ENCODE data around the gene LRRN2. TPM values are rescaled to one million over a fixed set of nuclear protein-coding genes. Genes with fewer than 3 reads are reported as not detected.

LRRN2 gene
- total RNA-seq (2014; rRNA removed) (5.0 and 9.0 TPM in 2 replicates), Bru-seq, nascent RNA (percentile 29 among the genes with signal in this experiment), BruChase-seq, experiment 1, labeled RNA remaining after a 6-hour chase (percentile 23 among the genes with signal in this experiment), BruChase-seq, experiment 2, labeled RNA remaining after a 2-hour chase (percentile 19 among the genes with signal in this experiment)
- long read RNA-seq = 0 reads

DNA sequence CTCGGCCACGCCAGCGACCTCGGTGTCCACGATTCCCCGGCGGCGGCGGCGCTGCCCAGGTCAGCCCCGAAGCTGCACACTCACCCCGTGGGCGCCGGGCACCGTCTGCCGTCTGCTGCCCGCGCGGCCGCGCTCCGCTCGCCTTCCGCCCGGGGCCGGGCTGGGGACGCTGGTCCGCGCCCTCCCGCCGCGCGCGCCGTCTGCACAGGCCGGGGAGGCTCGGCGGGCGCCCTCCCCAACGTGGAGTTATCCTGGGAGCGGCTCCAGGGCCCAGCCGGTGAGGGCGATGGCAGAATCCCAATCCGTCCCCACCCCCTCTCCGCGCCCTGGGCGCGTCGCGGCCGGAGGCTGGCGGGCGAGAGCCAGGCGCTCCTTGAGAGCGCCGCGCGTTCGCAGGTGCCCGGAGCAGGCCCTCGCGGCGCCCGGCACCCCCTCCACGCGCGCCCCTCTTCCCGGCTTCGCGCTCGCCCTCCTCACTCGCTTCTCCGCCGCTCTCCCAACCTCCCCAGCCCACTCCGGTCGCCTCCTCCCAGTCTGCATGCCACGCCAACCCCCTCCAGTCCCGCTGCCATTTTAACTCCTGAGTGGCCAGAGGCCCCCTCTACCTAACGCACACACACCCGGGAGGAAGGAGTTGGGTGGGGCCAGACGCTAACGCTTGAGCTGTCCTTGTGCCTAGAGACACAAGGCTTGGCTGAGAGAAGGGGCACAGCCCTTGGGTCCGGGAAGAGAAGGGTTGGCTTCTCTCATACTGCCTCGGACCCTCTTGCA is at the start of gene LRRN2:
TSS of gene LRRN2 (minus strand) at position 503 of the 771 bp plus-strand sequence. CDS start 65,746 bp downstream, outside the sequence.
- TF ChIP-seq EZH2phosphoT487 (IDR thresholded peaks at IDR 0.05; ENCODE audit: borderline replicate concordance, low read length) (no peak), CTCF (conservative IDR thresholded peaks at IDR 0.05; ENCODE audit: low read depth, low read length) (no peak), EZH2 (IDR thresholded peaks at IDR 0.05; ENCODE audit: low read length, unreplicated experiment) (no peak)
- no peaks in the 10 kb centered on the region for H3F3A ChIP-seq (ENCODE audit: low read length, unreplicated experiment)
- H3K9me3 ChIP-seq (ENCODE audit: low read length) = no peaks in the 10 kb centered on the region
- H3K79me2 ChIP-seq (ENCODE audit: low read length) = peaks cover 18% of the 10 kb centered on the region
- CTCF ChIA-PET = interaction anchor here (1.4 kb wide), 1 partner anchor 122 kb away, joined by 4 read pairs; no protein-coding TSS in a partner anchor
- H3K9me2 ChIP-seq (replicated peaks; ENCODE audit: low read length) = no peaks in the 10 kb centered on the region
- H3K27ac ChIP-seq (ENCODE audit: low read length) = no peak within 1 kb of the TSS
- POLR2A ChIA-PET (ENCODE audit: unreplicated experiment) = interaction anchor here (0.6 kb wide), 1 partner anchor 489 kb away, joined by 3 read pairs; no protein-coding TSS in a partner anchor
- peak; percentile 70 for ATAC-seq
- no peaks in the 10 kb centered on the region for H4K20me1 ChIP-seq (ENCODE audit: low read length)
- H2AFZ ChIP-seq (ENCODE audit: low read length) = peak within 1 kb of the TSS; percentile 88
- no peaks in the 10 kb centered on the region for H3K27me3 ChIP-seq (ENCODE audit: low read length)
- peak; percentile 56 for DNase-seq
- H3K36me3 ChIP-seq (ENCODE audit: low read depth, low read length) = no peaks in the 10 kb centered on the region
- H3K4me2 ChIP-seq (ENCODE audit: low read length) = peak within 1 kb of the TSS; percentile 91
- peak within 1 kb of the TSS; percentile 81 for H3K4me3 ChIP-seq (ENCODE audit: low read length)
- peaks cover 7% of the 10 kb centered on the region; the same call in 1 of the 2 replicates for H3K4me1 ChIP-seq (ENCODE audit: insufficient read depth, low read length)
- peak within 1 kb of the TSS; percentile 49 for H3K9ac ChIP-seq (ENCODE audit: low read length)
- intact Hi-C loops (cut with micrococcal nuclease) = no loop called here
- no TSS peak for BruUV-seq (replicated peaks)

DNA sequence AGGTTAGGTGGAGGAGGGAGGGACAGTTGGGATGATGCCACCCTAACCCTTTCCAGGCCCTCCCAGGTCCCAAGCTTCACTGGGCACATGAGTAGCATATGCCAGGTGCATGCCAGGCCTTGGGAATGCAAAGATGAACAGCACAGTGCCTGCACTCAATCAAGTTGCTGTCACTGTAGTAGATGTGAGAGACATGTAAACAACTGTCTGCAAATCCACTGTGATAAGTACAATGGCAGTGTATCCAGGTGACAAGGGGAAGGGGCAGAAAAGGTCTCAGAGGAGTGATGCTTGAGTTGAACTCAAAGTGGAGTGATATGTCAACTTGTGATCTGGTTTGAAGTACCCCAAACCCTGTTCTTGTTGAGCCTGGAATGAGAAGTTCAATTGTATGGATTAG is 49.5 kb upstream of the LRRN2 start:
- DNase-seq = no peak
- peaks cover 8% of the 10 kb centered on the region for H3K4me1 ChIP-seq (ENCODE audit: insufficient read depth, low read length)
- CTCF ChIA-PET = no interaction called here
- no peaks in the 10 kb centered on the region for H3K79me2 ChIP-seq (ENCODE audit: low read length)
- no peaks in the 10 kb centered on the region for H4K20me1 ChIP-seq (ENCODE audit: low read length)
- H3K4me3 ChIP-seq (ENCODE audit: low read length) = no peak overlapping the region
- POLR2A ChIA-PET (ENCODE audit: unreplicated experiment) = interaction anchor here (0.6 kb wide), 1 partner anchor 199 kb away, joined by 5 read pairs; no protein-coding TSS in a partner anchor
- intact Hi-C loops (cut with micrococcal nuclease) = no loop called here
- no TSS peak for BruUV-seq (replicated peaks)
- no peak for ATAC-seq
- H3K36me3 ChIP-seq (ENCODE audit: low read depth, low read length) = no peaks in the 10 kb centered on the region
- H3K9me3 ChIP-seq (ENCODE audit: low read length) = peaks cover 15% of the 10 kb centered on the region; the same call in 1 of the 2 replicates
- H3F3A ChIP-seq (ENCODE audit: low read length, unreplicated experiment) = no peaks in the 10 kb centered on the region
- no peak overlapping the region for H2AFZ ChIP-seq (ENCODE audit: low read length)
- H3K9me2 ChIP-seq (replicated peaks; ENCODE audit: low read length) = no peaks in the 10 kb centered on the region
- H3K9ac ChIP-seq (ENCODE audit: low read length) = no peak overlapping the region
- peaks cover 28% of the 10 kb centered on the region; the same call in 1 of the 2 replicates for H3K27me3 ChIP-seq (ENCODE audit: low read length)
- H3K4me2 ChIP-seq (ENCODE audit: low read length) = no peak overlapping the region
- H3K27ac ChIP-seq (ENCODE audit: low read length) = no peak overlapping the region
- TF ChIP-seq EZH2phosphoT487 (IDR thresholded peaks at IDR 0.05; ENCODE audit: borderline replicate concordance, low read length) (no peak), EZH2 (IDR thresholded peaks at IDR 0.05; ENCODE audit: low read length, unreplicated experiment) (no peak), CTCF (conservative IDR thresholded peaks at IDR 0.05; ENCODE audit: low read depth, low read length) (no peak)
